GM23338 (cell line): Measurements from ENCODE around the gene LRRC47. TPM values are rescaled to one million over a fixed set of nuclear protein-coding genes. Genes with fewer than 3 reads are reported as not detected.

Experiments used
- ATAC-seq: fragments of 200-7000 bp; cut with Tn5 transposase; 3 replicates; pipeline ENCODE4 v1.9.1; 2020
- DNase-seq: peaks from one replicate; pipeline ENCODE4 v3.0.0-alpha.2; 2015; ENCODE audit warnings: low spot score
- H2AFZ ChIP-seq: fragments of 200-600 bp; sonication (generic); 2 replicates; pipeline ENCODE4 v1.8.0; 2016; ENCODE audit warnings: antibody characterized with exemption, mild to moderate bottlenecking, moderate library complexity
- H3F3A ChIP-seq: fragments of 200-600 bp; sonication (generic); replicated peaks from 2 replicates; pipeline ENCODE4 v1.8.0; 2017; ENCODE audit warnings: antibody characterized with exemption, mixed run types, low read depth
- H3K27ac ChIP-seq: fragments of 200-600 bp; sonication (generic); 2 replicates; pipeline ENCODE4 v1.6.1; 2016; ENCODE audit warnings: low read depth
- H3K27me3 ChIP-seq: fragments of 200-600 bp; sonication (generic); 2 replicates; pipeline ENCODE4 v1.8.0; 2016; ENCODE audit warnings: mild to moderate bottlenecking, mixed run types, moderate library complexity; ENCODE audit not compliant: insufficient read depth
- H3K36me3 ChIP-seq: fragments of 200-600 bp; sonication (generic); 2 replicates; pipeline ENCODE4 v1.8.0; 2016; ENCODE audit warnings: mild to moderate bottlenecking; ENCODE audit not compliant: insufficient read depth
- H3K4me1 ChIP-seq: fragments of 200-600 bp; sonication (generic); 2 replicates; pipeline ENCODE4 v1.8.0; 2016; ENCODE audit warnings: mild to moderate bottlenecking, moderate library complexity; ENCODE audit not compliant: insufficient read depth
- H3K4me2 ChIP-seq: fragments of 200-600 bp; sonication (generic); 2 replicates; pipeline ENCODE4 v1.7.1; 2017; ENCODE audit warnings: mixed run types
- H3K4me3 ChIP-seq: fragments of 200-600 bp; sonication (generic); 2 replicates; pipeline ENCODE4 v1.6.1; 2016; ENCODE audit warnings: mixed run types
- H3K79me2 ChIP-seq: fragments of 200-600 bp; sonication (generic); replicated peaks from 2 replicates; pipeline ENCODE4 v1.8.0; 2017; ENCODE audit warnings: mild to moderate bottlenecking; ENCODE audit not compliant: insufficient read depth
- H3K9me2 ChIP-seq: fragments of 200-600 bp; sonication (generic); 2 replicates; pipeline ENCODE4 v1.8.0; 2017; ENCODE audit not compliant: insufficient read depth
- H4K20me1 ChIP-seq: fragments of 200-600 bp; sonication (generic); replicated peaks from 2 replicates; pipeline ENCODE4 v1.8.0; 2017; ENCODE audit warnings: mild to moderate bottlenecking; ENCODE audit not compliant: insufficient read depth
- H3K27ac Mint-ChIP-seq: 2 replicates; pipeline ENCODE4 v1.8.0; 2020; ENCODE audit warnings: inconsistent platforms, mild to moderate bottlenecking, moderate library complexity, mixed read lengths
- H3K27me3 Mint-ChIP-seq: 3 replicates; pipeline ENCODE4 v1.8.0; 2022; ENCODE audit warnings: low read depth, mild to moderate bottlenecking, moderate library complexity, mixed read lengths, inconsistent platforms; ENCODE audit not compliant: insufficient read depth, poor library complexity
- H3K36me3 Mint-ChIP-seq: 3 replicates; pipeline ENCODE4 v1.8.0; 2021; ENCODE audit warnings: low read depth, mild to moderate bottlenecking, inconsistent platforms, moderate library complexity, mixed read lengths
- H3K4me1 Mint-ChIP-seq: 3 replicates; pipeline ENCODE4 v1.8.0; 2020; ENCODE audit warnings: mild to moderate bottlenecking, inconsistent platforms, mixed read lengths
- H3K4me3 Mint-ChIP-seq: 3 replicates; pipeline ENCODE4 v1.8.0; 2021; ENCODE audit warnings: moderate library complexity, mild to moderate bottlenecking, inconsistent platforms, mixed read lengths
- H3K9me3 Mint-ChIP-seq: 3 replicates; pipeline ENCODE4 v1.8.0; 2020; ENCODE audit warnings: moderate library complexity, mild to moderate bottlenecking, inconsistent platforms, mixed read lengths
- CREB1 ChIP-seq: fragments of 250-450 bp; sonication (Bioruptor Pico); IDR thresholded peaks from 2 replicates; pipeline ENCODE4 v1.5.0; 2020; ENCODE audit warnings: low read depth, mild to moderate bottlenecking, moderate library complexity
- EZH2 ChIP-seq: fragments of 200-600 bp; sonication (generic); IDR thresholded peaks from one replicate; pipeline ENCODE4 v1.8.0; 2017; ENCODE audit warnings: antibody characterized with exemption, mild to moderate bottlenecking, low read depth; ENCODE audit not compliant: unreplicated experiment
- EZH2phosphoT487 ChIP-seq: fragments of 200-600 bp; sonication (generic); IDR thresholded peaks from one replicate; pipeline ENCODE4 v1.8.1; 2018; ENCODE audit warnings: antibody characterized with exemption; ENCODE audit not compliant: unreplicated experiment
- JUNB ChIP-seq: IDR thresholded peaks from one replicate; pipeline ENCODE4 v1.6.1; 2016; ENCODE audit warnings: antibody characterized with exemption; ENCODE audit not compliant: unreplicated experiment
- NANOG ChIP-seq: IDR thresholded peaks from 2 replicates; pipeline ENCODE4 v1.6.1; 2016; ENCODE audit warnings: antibody characterized with exemption, borderline replicate concordance
- POLR2AphosphoS5 ChIP-seq: IDR thresholded peaks from 2 replicates; pipeline ENCODE4 v1.6.1; 2016; ENCODE audit warnings: antibody characterized with exemption, low read depth
- STAT1 ChIP-seq: IDR thresholded peaks from one replicate; pipeline ENCODE4 v1.6.1; 2016; ENCODE audit warnings: antibody characterized with exemption; ENCODE audit not compliant: unreplicated experiment
- ZNF114 ChIP-seq: fragments of 250-450 bp; sonication (Bioruptor Pico); IDR thresholded peaks from 2 replicates; pipeline ENCODE4 v1.5.0; 2020; ENCODE audit warnings: mild to moderate bottlenecking, moderate library complexity
- ZNF331 ChIP-seq: fragments of 250-450 bp; sonication (Bioruptor Pico); IDR thresholded peaks from 2 replicates; pipeline ENCODE4 v1.5.0; 2020; ENCODE audit warnings: low read depth, mild to moderate bottlenecking, moderate library complexity
- long read RNA-seq: library from polyadenylated mRNA; unstranded; transcript quantifications from one replicate; pipeline ENCODE4 v2.0.0, GENCODE V29; 2020; ENCODE audit not compliant: unreplicated experiment
- polyA plus RNA-seq: library from polyadenylated mRNA; unstranded; fragments of >200 nt; fragmentation: Nextera tagmentation; extraction: Ambion mirVana; gene quantifications from 2 replicates; pipeline ENCODE4 v1.2.1, GENCODE V29; 2016
- total RNA-seq: library from RNA; depleted of rRNA; stranded (reverse); fragments of >200 nt; shearing (Covaris generic); gene quantifications from 2 replicates; pipeline ENCODE4 v1.2.3, GENCODE V29; 2014; rRNA removed
- TF ChIP-seq, protein P1 (sequence below), 2 experiments: fragments of 200-600 bp in 1 of 2; sonication (generic) in 1 of 2; conservative IDR thresholded peaks; 2 replicates each; pipeline versions ENCODE4 v1.5.1 to v1.6.1; 2016 to 2017; ENCODE audit warnings: antibody characterized with exemption in 2 of 2, low read depth in 2 of 2, mild to moderate bottlenecking in 2 of 2, moderate library complexity in 1 of 2
- TF ChIP-seq, protein P2 (sequence below): IDR thresholded peaks from one replicate; pipeline ENCODE4 v1.6.1; 2018; ENCODE audit warnings: antibody characterized with exemption; ENCODE audit not compliant: unreplicated experiment
- TF ChIP-seq, protein P3 (sequence below): fragments of 250-450 bp; sonication (Bioruptor Pico); IDR thresholded peaks from 2 replicates; pipeline ENCODE4 v1.5.0; 2020; ENCODE audit warnings: mild to moderate bottlenecking, moderate library complexity
- TF ChIP-seq, protein P4 (sequence below): IDR thresholded peaks from 2 replicates; pipeline ENCODE4 v1.6.1; 2016; ENCODE audit warnings: antibody characterized with exemption

LRRC47 gene
- total RNA-seq (75.7 and 76.8 TPM in 2 replicates), polyA plus RNA-seq (15.8 and 17.2 TPM in 2 replicates)
- long read RNA-seq, full-length matches to known transcripts: 61 of 74 reads
- long read RNA-seq, partial matches to known transcripts: 4 of 74 reads
- long read RNA-seq, other reads (novel, unspliced or antisense): 9 of 74 reads

DNA sequence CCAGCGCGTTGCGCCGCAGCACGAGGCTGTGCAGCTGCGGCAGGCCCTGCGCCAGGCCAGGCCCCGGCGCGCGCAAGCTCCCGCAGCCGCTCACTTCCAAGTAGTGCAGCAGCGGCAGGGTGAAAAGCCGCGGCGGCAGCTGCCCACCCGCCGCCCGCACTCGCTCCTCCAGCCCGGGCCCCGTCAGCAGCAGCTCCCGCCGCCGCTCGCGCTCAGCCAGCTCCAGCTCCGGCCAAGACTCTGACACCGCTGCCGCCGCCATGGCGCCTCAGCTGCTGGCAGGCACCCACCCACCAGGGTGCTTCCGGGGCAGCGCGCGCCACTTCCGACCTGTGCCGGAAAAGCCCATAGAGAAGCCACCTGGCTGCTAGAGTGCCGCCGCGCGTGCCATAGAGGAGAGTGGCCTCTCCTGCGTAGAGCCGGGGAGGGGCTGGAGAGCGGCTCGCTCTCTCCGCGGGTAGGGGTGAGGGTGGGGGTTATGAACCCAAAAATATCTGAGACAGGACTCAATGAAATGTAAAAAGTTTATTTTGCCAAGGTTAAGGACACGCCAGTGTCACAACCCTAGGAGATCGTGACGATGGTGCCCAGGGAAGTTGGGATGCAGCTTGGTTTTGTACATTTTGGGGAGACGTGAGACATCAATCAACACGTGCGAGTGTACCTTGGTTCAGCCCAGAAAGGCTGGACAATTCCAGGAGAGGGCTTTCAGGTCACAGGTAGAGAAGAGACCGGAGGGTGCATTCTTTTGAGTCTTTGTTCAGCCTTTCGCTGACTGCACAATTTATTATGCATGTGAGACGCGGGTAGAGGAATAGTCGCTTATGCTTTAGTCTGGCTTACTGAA lies at the start of gene LRRC47:
TSS of gene LRRC47 (minus strand) at position 284 of the 847 bp plus-strand sequence. CDS start at position 262, 22 bp downstream.
- Mint-ChIP-seq H3K27ac (peak within 1 kb of the TSS; percentile 97), H3K4me1 (peaks cover 36% of the 10 kb centered on the region), H3K4me3 (peak within 1 kb of the TSS; percentile 87), H3K36me3 (peaks cover 24% of the 10 kb centered on the region), H3K27me3 (peaks cover 20% of the 10 kb centered on the region), H3K9me3 (peaks cover 10% of the 10 kb centered on the region)
- DNase-seq (peak; percentile 95), ATAC-seq (peak; percentile 84)
- Histone ChIP-seq H4K20me1 (no peaks in the 10 kb centered on the region), H3K36me3 (no peaks in the 10 kb centered on the region), H3K4me3 (peak within 1 kb of the TSS; percentile 89), H3K4me1 (peaks cover 28% of the 10 kb centered on the region), H3F3A (peaks cover 16% of the 10 kb centered on the region), H3K27me3 (no peaks in the 10 kb centered on the region), H2AFZ (peak within 1 kb of the TSS; percentile 85), H3K4me2 (peak within 1 kb of the TSS; percentile 93), H3K79me2 (peaks cover 34% of the 10 kb centered on the region), H3K9me2 (no peaks in the 10 kb centered on the region), H3K27ac (peak within 1 kb of the TSS; percentile 98)
- TF ChIP-seq, protein P1, sequence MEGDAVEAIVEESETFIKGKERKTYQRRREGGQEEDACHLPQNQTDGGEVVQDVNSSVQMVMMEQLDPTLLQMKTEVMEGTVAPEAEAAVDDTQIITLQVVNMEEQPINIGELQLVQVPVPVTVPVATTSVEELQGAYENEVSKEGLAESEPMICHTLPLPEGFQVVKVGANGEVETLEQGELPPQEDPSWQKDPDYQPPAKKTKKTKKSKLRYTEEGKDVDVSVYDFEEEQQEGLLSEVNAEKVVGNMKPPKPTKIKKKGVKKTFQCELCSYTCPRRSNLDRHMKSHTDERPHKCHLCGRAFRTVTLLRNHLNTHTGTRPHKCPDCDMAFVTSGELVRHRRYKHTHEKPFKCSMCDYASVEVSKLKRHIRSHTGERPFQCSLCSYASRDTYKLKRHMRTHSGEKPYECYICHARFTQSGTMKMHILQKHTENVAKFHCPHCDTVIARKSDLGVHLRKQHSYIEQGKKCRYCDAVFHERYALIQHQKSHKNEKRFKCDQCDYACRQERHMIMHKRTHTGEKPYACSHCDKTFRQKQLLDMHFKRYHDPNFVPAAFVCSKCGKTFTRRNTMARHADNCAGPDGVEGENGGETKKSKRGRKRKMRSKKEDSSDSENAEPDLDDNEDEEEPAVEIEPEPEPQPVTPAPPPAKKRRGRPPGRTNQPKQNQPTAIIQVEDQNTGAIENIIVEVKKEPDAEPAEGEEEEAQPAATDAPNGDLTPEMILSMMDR (conservative IDR thresholded peaks at IDR 0.05; ENCODE audit: low read depth in 2 of 2): no peak
- TF ChIP-seq ZNF114 (CRISPR knock-in tag) (no peak), STAT1 (no peak), JUNB (no peak), CREB1 (CRISPR knock-in tag) (peak; percentile 79), ZNF331 (no peak), EZH2phosphoT487 (no peak), NANOG (no peak), EZH2 (no peak), POLR2AphosphoS5 (peak; percentile 69; the same call in 1 of the 2 replicates)
- TF ChIP-seq, protein P2, sequence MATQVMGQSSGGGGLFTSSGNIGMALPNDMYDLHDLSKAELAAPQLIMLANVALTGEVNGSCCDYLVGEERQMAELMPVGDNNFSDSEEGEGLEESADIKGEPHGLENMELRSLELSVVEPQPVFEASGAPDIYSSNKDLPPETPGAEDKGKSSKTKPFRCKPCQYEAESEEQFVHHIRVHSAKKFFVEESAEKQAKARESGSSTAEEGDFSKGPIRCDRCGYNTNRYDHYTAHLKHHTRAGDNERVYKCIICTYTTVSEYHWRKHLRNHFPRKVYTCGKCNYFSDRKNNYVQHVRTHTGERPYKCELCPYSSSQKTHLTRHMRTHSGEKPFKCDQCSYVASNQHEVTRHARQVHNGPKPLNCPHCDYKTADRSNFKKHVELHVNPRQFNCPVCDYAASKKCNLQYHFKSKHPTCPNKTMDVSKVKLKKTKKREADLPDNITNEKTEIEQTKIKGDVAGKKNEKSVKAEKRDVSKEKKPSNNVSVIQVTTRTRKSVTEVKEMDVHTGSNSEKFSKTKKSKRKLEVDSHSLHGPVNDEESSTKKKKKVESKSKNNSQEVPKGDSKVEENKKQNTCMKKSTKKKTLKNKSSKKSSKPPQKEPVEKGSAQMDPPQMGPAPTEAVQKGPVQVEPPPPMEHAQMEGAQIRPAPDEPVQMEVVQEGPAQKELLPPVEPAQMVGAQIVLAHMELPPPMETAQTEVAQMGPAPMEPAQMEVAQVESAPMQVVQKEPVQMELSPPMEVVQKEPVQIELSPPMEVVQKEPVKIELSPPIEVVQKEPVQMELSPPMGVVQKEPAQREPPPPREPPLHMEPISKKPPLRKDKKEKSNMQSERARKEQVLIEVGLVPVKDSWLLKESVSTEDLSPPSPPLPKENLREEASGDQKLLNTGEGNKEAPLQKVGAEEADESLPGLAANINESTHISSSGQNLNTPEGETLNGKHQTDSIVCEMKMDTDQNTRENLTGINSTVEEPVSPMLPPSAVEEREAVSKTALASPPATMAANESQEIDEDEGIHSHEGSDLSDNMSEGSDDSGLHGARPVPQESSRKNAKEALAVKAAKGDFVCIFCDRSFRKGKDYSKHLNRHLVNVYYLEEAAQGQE: no peak
- TF ChIP-seq, protein P3, sequence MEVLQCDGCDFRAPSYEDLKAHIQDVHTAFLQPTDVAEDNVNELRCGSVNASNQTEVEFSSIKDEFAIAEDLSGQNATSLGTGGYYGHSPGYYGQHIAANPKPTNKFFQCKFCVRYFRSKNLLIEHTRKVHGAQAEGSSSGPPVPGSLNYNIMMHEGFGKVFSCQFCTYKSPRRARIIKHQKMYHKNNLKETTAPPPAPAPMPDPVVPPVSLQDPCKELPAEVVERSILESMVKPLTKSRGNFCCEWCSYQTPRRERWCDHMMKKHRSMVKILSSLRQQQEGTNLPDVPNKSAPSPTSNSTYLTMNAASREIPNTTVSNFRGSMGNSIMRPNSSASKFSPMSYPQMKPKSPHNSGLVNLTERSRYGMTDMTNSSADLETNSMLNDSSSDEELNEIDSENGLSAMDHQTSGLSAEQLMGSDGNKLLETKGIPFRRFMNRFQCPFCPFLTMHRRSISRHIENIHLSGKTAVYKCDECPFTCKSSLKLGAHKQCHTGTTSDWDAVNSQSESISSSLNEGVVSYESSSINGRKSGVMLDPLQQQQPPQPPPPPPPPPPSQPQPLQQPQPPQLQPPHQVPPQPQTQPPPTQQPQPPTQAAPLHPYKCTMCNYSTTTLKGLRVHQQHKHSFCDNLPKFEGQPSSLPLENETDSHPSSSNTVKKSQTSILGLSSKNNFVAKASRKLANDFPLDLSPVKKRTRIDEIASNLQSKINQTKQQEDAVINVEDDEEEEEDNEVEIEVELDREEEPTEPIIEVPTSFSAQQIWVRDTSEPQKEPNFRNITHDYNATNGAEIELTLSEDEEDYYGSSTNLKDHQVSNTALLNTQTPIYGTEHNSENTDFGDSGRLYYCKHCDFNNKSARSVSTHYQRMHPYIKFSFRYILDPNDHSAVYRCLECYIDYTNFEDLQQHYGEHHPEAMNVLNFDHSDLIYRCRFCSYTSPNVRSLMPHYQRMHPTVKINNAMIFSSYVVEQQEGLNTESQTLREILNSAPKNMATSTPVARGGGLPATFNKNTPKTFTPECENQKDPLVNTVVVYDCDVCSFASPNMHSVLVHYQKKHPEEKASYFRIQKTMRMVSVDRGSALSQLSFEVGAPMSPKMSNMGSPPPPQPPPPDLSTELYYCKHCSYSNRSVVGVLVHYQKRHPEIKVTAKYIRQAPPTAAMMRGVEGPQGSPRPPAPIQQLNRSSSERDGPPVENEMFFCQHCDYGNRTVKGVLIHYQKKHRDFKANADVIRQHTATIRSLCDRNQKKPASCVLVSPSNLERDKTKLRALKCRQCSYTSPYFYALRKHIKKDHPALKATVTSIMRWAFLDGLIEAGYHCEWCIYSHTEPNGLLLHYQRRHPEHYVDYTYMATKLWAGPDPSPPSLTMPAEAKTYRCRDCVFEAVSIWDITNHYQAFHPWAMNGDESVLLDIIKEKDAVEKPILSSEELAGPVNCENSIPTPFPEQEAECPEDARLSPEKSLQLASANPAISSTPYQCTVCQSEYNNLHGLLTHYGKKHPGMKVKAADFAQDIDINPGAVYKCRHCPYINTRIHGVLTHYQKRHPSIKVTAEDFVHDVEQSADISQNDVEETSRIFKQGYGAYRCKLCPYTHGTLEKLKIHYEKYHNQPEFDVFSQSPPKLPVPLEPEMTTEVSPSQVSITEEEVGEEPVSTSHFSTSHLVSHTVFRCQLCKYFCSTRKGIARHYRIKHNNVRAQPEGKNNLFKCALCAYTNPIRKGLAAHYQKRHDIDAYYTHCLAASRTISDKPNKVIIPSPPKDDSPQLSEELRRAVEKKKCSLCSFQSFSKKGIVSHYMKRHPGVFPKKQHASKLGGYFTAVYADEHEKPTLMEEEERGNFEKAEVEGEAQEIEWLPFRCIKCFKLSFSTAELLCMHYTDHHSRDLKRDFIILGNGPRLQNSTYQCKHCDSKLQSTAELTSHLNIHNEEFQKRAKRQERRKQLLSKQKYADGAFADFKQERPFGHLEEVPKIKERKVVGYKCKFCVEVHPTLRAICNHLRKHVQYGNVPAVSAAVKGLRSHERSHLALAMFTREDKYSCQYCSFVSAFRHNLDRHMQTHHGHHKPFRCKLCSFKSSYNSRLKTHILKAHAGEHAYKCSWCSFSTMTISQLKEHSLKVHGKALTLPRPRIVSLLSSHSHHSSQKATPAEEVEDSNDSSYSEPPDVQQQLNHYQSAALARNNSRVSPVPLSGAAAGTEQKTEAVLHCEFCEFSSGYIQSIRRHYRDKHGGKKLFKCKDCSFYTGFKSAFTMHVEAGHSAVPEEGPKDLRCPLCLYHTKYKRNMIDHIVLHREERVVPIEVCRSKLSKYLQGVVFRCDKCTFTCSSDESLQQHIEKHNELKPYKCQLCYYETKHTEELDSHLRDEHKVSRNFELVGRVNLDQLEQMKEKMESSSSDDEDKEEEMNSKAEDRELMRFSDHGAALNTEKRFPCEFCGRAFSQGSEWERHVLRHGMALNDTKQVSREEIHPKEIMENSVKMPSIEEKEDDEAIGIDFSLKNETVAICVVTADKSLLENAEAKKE (CRISPR knock-in tag): no peak
- TF ChIP-seq, protein P4, sequence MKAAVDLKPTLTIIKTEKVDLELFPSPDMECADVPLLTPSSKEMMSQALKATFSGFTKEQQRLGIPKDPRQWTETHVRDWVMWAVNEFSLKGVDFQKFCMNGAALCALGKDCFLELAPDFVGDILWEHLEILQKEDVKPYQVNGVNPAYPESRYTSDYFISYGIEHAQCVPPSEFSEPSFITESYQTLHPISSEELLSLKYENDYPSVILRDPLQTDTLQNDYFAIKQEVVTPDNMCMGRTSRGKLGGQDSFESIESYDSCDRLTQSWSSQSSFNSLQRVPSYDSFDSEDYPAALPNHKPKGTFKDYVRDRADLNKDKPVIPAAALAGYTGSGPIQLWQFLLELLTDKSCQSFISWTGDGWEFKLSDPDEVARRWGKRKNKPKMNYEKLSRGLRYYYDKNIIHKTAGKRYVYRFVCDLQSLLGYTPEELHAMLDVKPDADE: peak; percentile 90
